AG09309 (cell line): ENCODE data around the gene REV1.

Experiments used
- DNase-seq: peaks from one replicate; pipeline ENCODE4 v3.0.0-alpha.2; 2010; ENCODE audit warnings: low read depth
- H3K4me3 ChIP-seq: 2 replicates; pipeline ENCODE4 v1.5.1; 2011; ENCODE audit warnings: mild to moderate bottlenecking, low read depth, low read length, moderate library complexity; ENCODE audit not compliant: control insufficient read depth
- TF ChIP-seq, protein P1 (sequence below): IDR thresholded peaks from 2 replicates; pipeline ENCODE4 v1.5.1; 2011; ENCODE audit warnings: mild to moderate bottlenecking, low read depth, low read length, inconsistent platforms; ENCODE audit not compliant: insufficient read depth, control insufficient read depth; ENCODE audit errors: missing control alignments

The REV1 gene

DNA sequence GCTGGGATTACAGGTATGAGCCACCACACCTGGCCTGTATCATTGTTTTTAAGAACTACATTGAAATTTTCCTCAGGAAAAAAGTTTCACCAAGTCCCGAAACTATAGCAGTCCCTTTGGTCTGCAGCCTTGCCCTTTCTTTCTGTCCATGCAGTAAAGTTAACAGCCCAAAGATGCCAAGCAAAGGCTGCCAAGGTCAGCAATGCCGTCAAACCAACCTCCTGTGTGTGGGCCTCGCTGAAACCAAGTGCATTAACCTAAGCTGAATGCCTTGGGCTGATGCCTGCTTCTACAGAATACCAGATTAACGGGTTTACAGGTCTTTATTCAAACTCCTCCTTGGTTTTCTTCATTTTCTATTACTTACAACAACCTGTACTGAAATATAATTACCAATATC is 79.5 kb downstream of the REV1 start:
- TF ChIP-seq, protein P1, sequence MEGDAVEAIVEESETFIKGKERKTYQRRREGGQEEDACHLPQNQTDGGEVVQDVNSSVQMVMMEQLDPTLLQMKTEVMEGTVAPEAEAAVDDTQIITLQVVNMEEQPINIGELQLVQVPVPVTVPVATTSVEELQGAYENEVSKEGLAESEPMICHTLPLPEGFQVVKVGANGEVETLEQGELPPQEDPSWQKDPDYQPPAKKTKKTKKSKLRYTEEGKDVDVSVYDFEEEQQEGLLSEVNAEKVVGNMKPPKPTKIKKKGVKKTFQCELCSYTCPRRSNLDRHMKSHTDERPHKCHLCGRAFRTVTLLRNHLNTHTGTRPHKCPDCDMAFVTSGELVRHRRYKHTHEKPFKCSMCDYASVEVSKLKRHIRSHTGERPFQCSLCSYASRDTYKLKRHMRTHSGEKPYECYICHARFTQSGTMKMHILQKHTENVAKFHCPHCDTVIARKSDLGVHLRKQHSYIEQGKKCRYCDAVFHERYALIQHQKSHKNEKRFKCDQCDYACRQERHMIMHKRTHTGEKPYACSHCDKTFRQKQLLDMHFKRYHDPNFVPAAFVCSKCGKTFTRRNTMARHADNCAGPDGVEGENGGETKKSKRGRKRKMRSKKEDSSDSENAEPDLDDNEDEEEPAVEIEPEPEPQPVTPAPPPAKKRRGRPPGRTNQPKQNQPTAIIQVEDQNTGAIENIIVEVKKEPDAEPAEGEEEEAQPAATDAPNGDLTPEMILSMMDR, result no peak

GRCh38 chr2:99406137-99406536 is 83.7 kb downstream of the REV1 start:
- TF ChIP-seq, protein P1, result no peak
- no peak overlapping the region for H3K4me3 ChIP-seq
- no peak for DNase-seq

More for the DNA sequence above, 79.5 kb downstream of the REV1 start:
- no peak overlapping the region for H3K4me3 ChIP-seq
- DNase-seq, result no peak

DNA sequence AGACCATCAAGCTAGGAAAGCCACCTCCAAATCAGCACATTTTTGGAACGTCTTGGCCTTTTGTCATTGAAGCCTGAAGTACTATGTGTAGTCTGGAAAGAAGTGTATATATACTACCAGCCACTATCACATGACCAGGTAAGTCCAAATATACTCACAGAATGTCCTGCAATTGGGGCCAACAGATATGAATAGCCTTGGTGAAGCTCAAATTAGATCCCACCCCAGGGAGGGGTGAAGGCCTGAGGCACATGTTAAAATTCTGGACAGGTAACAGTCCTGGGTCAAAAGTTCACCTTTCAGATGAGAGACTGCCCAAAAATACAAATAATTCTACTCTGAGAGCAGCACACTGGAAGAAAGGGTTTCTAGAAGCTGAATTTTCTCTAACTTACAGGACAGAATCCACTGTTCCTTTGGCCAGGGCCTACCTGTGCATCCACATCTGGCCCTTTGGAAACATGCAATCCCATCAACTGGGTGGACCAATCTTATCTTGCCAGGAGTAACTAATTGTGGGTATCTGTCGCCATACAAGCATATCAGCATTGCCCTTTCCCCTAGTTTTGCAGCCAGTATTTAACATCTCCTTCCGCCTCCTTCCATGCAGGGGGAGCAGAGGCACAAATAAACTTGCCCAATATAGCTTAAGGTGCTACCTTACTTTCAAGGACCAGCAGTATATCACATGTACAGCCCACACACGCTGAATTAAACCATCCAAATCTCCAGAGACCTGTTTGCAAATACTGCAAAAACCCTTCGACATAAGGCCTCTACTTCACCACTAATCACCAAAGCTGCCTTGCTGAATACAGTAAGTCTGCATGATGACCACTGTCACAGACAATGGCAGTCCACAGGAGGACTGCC is 84.8 kb downstream of the REV1 start:
- TF ChIP-seq, protein P1, result no peak
- H3K4me3 ChIP-seq, result no peak overlapping the region
- no peak for DNase-seq

GRCh38 chr2:99404039-99404796 is 85.6 kb downstream of the REV1 start:
- TF ChIP-seq, protein P1, result no peak
- H3K4me3 ChIP-seq, result no peak overlapping the region
- DNase-seq, result no peak

GRCh38 chr2:99403524-99403923 is 86.3 kb downstream of the REV1 start:
- TF ChIP-seq, protein P1, result no peak
- DNase-seq, result no peak
- H3K4me3 ChIP-seq, result no peak overlapping the region

DNA sequence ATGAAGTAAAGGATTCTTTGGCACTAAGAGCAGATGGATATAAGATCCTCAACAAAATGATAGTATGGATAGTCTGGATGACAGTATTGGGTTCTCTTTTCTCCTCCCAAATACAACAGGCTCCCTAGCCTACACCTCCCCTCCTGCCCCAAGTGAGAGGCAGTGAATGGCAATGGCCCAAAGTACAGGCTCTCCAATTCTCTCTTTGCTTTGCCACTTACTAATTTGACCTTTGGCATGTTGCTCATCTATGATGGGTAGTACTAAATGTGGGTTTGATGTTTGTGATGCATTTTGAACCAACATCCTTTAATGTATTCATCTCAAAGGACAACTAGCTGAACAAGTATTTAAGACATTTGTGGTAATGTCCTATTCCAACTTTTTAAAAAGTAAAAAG is 86.7 kb downstream of the REV1 start:
- TF ChIP-seq, protein P1, result no peak
- H3K4me3 ChIP-seq, result no peak overlapping the region
- no peak for DNase-seq
